Fibroblast of mammary gland (primary cell): ENCODE measurements around the gene GLUD1.
"Not testable (repeated sequence)": the region's sequence is repeated elsewhere in the genome, so short reads cannot be mapped to it uniquely, and the experiment has no call there.

Source experiments
- DNase-seq: peaks from one replicate; pipeline ENCODE4 v3.0.0-alpha.2; 2010; ENCODE audit warnings: low read depth
- H3K4me3 ChIP-seq: 2 replicates; pipeline ENCODE4 v1.5.1; 2011; ENCODE audit warnings: low read depth, mild to moderate bottlenecking, low read length, moderate library complexity; ENCODE audit not compliant: control insufficient read depth
- CTCF ChIP-seq: conservative IDR thresholded peaks from 2 replicates; pipeline ENCODE4 v1.5.1; 2011; ENCODE audit warnings: low read depth, low read length, inconsistent platforms; ENCODE audit not compliant: control insufficient read depth, insufficient read depth

GLUD1 gene

GRCh38 chr10:87079106-87079836, 15.4 kb downstream of the GLUD1 start:
- no peak overlapping the region for H3K4me3 ChIP-seq
- no peak for TF ChIP-seq CTCF
- DNase-seq: peak; percentile 45

GRCh38 chr10:87076421-87076820, 18.2 kb downstream of the GLUD1 start:
- not testable (repeated sequence) for H3K4me3 ChIP-seq, DNase-seq

GRCh38 chr10:87072449-87072848, 22.2 kb downstream of the GLUD1 start:
- DNase-seq: no peak
- H3K4me3 ChIP-seq: no peak overlapping the region
- no peak for TF ChIP-seq CTCF

- TF ChIP-seq CTCF: no peak
- H3K4me3 ChIP-seq: no peak overlapping the region
- DNase-seq: no peak
Observed at GRCh38 chr10:87068281-87068680, 26.4 kb downstream of the GLUD1 start.

GRCh38 chr10:87066865-87067264, 27.8 kb downstream of the GLUD1 start:
- no peak overlapping the region for H3K4me3 ChIP-seq
- no peak for TF ChIP-seq CTCF
- DNase-seq: no peak

- no peak for TF ChIP-seq CTCF
- H3K4me3 ChIP-seq: no peak overlapping the region
- no peak for DNase-seq
Observed at GRCh38 chr10:87066178-87066577, 28.5 kb downstream of the GLUD1 start.

- no peak for DNase-seq
- no peak for TF ChIP-seq CTCF
- no peak overlapping the region for H3K4me3 ChIP-seq
Observed at GRCh38 chr10:87064651-87065050, 30.0 kb downstream of the GLUD1 start.
